A549 (cell line): Measurements from ENCODE around the gene AFF2. TPM values are rescaled to one million over a fixed set of nuclear protein-coding genes. Genes with fewer than 3 reads are reported as not detected.

ENCODE experiments used
- ATAC-seq, 2 experiments: fragments of 200-7000 bp in 1 of 2; fragments of >200 bp in 1 of 2; cut with Nextera tagmentation in 1 of 2; cut with Tn5 transposase in 1 of 2; 3 replicates each; pipeline versions ENCODE4 v1.8.0 to v1.9.1; 2018 to 2020; ENCODE audit warnings: mild to moderate bottlenecking in 1 of 2, moderate library complexity in 1 of 2
- CTCF ChIA-PET: fragments of 300-600 bp; sonication (Branson Sonifier 250); formaldehyde crosslinking; extraction: SDS; loops from one replicate; lab custom pipeline; 2021; ENCODE audit warnings: antibody characterized with exemption, inconsistent platforms; lab: Yijun Ruan, JAX
- POLR2A ChIA-PET: fragments of 350-600 bp; formaldehyde crosslinking; extraction: SDS; loops from one replicate; lab custom pipeline; 2021; ENCODE audit warnings: antibody characterized with exemption, inconsistent platforms; lab: Yijun Ruan, JAX
- DNase-seq, 2 experiments: peaks; one replicate each; pipeline versions ENCODE4 v3.0.0 to v3.0.0-alpha.2; 2011 to 2016; ENCODE audit warnings: low read depth in 1 of 2, low spot score in 1 of 2
- FAIRE-seq: peaks from 2 replicates; lab custom pipeline; 2011; peaks lifted over from hg19 to GRCh38; lab: Jason Lieb, UNC
- H3K27ac ChIP-seq, 2 experiments: fragments of >200 bp; sonication (Bioruptor Twin); formaldehyde crosslinking; 3 replicates each; pipeline ENCODE4 v1.5.1; 2016 to 2017
- H3K4me1 ChIP-seq: fragments of >200 bp; sonication (Bioruptor Twin); formaldehyde crosslinking; 3 replicates; pipeline ENCODE4 v1.6.1; 2016
- H3K4me2 ChIP-seq: fragments of >200 bp; sonication (Bioruptor Twin); formaldehyde crosslinking; 3 replicates; pipeline ENCODE4 v1.6.1; 2016
- H3K4me3 ChIP-seq: fragments of >200 bp; sonication (Bioruptor Twin); formaldehyde crosslinking; 3 replicates; pipeline ENCODE4 v1.5.1; 2016
- H3K9me3 ChIP-seq: fragments of >200 bp; sonication (Bioruptor Twin); formaldehyde crosslinking; 3 replicates; pipeline ENCODE4 v1.6.1; 2016
- ATOH8 ChIP-seq: fragments of 250-450 bp; sonication (Bioruptor Pico); IDR thresholded peaks from 2 replicates; pipeline ENCODE4 v1.5.0; 2020; ENCODE audit warnings: low read depth, mild to moderate bottlenecking, moderate library complexity
- BHLHE40 ChIP-seq: IDR thresholded peaks from 2 replicates; pipeline ENCODE4 v1.6.1; 2012; ENCODE audit warnings: low read depth, low read length, inconsistent platforms
- CBX2 ChIP-seq: fragments of 200-600 bp; sonication (generic); IDR thresholded peaks from 2 replicates; pipeline ENCODE4 v1.6.1; 2016; ENCODE audit warnings: low read depth, mild to moderate bottlenecking, borderline replicate concordance
- E2F6 ChIP-seq: IDR thresholded peaks from 2 replicates; pipeline ENCODE4 v1.6.1; 2012; ENCODE audit warnings: low read depth, borderline replicate concordance
- EHF ChIP-seq: fragments of 250-450 bp; sonication (Bioruptor Pico); IDR thresholded peaks from 2 replicates; pipeline ENCODE4 v1.5.0; 2020; ENCODE audit warnings: mild to moderate bottlenecking
- ESRRA ChIP-seq: fragments of 150-350 bp; IDR thresholded peaks from 2 replicates; pipeline ENCODE4 v1.6.1; 2014; ENCODE audit warnings: mild to moderate bottlenecking, low read length, borderline replicate concordance
- GATA3 ChIP-seq: IDR thresholded peaks from 2 replicates; pipeline ENCODE4 v1.6.1; 2012; ENCODE audit warnings: borderline replicate concordance
- HDAC2 ChIP-seq: fragments of 200-600 bp; sonication (generic); IDR thresholded peaks from 2 replicates; pipeline ENCODE4 v1.6.1; 2016
- HEYL ChIP-seq: fragments of 250-450 bp; sonication (Bioruptor Pico); IDR thresholded peaks from 2 replicates; pipeline ENCODE4 v1.8.0; 2021; ENCODE audit warnings: mild to moderate bottlenecking, moderate library complexity
- HMGXB4 ChIP-seq: fragments of 250-450 bp; sonication (Bioruptor Pico); IDR thresholded peaks from 2 replicates; pipeline ENCODE4 v1.5.0; 2021; ENCODE audit warnings: mild to moderate bottlenecking, moderate library complexity, borderline replicate concordance
- JUN ChIP-seq, 2 experiments: fragments of >200 bp; sonication (Bioruptor Twin); formaldehyde crosslinking; IDR thresholded peaks; 2 replicates in 1 of 2; 3 replicates in 1 of 2; pipeline ENCODE4 v1.6.1; 2016 to 2017
- KDM1A ChIP-seq: fragments of 200-600 bp; sonication (generic); IDR thresholded peaks from 2 replicates; pipeline ENCODE4 v1.6.1; 2016; ENCODE audit warnings: low read depth, mild to moderate bottlenecking
- PHF8 ChIP-seq: fragments of 200-600 bp; sonication (generic); IDR thresholded peaks from 2 replicates; pipeline ENCODE4 v1.6.1; 2016; ENCODE audit warnings: low read depth, mild to moderate bottlenecking, antibody characterized with exemption, moderate library complexity, borderline replicate concordance
- RAD21 ChIP-seq, 2 experiments: fragments of >200 bp in 1 of 2; sonication (Bioruptor Twin) in 1 of 2; formaldehyde crosslinking in 1 of 2; IDR thresholded peaks in 1 of 2; conservative IDR thresholded peaks in 1 of 2; 2 replicates in 1 of 2; 3 replicates in 1 of 2; pipeline ENCODE4 v1.6.1; 2012 to 2018; ENCODE audit warnings: inconsistent platforms in 1 of 2
- REST ChIP-seq: fragments of 200-600 bp; sonication (generic); IDR thresholded peaks from 2 replicates; pipeline ENCODE4 v1.6.1; 2016; ENCODE audit warnings: antibody characterized with exemption, mild to moderate bottlenecking, moderate library complexity
- TFCP2L1 ChIP-seq: fragments of 250-450 bp; sonication (Bioruptor Pico); IDR thresholded peaks from 2 replicates; pipeline ENCODE4 v1.5.0; 2021; ENCODE audit warnings: mild to moderate bottlenecking
- TP53 ChIP-seq: fragments of 250-450 bp; sonication (Bioruptor Pico); IDR thresholded peaks from 2 replicates; pipeline ENCODE4 v1.5.0; 2021; ENCODE audit warnings: mild to moderate bottlenecking, moderate library complexity
- USF2 ChIP-seq: fragments of 450-650 bp; IDR thresholded peaks from 2 replicates; pipeline ENCODE4 v1.6.1; 2014; ENCODE audit warnings: antibody characterized with exemption
- ZC3H11A ChIP-seq: fragments of 450-650 bp; IDR thresholded peaks from 2 replicates; pipeline ENCODE4 v1.6.1; 2014; ENCODE audit warnings: antibody characterized with exemption, mild to moderate bottlenecking
- ZFP36 ChIP-seq: fragments of 450-650 bp; IDR thresholded peaks from 2 replicates; pipeline ENCODE4 v1.6.1; 2014; ENCODE audit warnings: borderline replicate concordance; ENCODE audit not compliant: partially characterized antibody
- WGBS: methylation state at CpG from one replicate; pipeline ENCODE4 v1.1.6; 2017; ENCODE audit errors: missing lambda C conversion rate; 5-methylcytosine and 5-hydroxymethylcytosine counted together
- polyA plus RNA-seq, 4 experiments: library from polyadenylated mRNA; depleted of rRNA in 3 of 4; stranded (reverse); fragments of >200 nt; fragmentation: RNase III in 1 of 4; extraction: RNeasy Plus Mini Kit Qiagen cat#74134 plus additional on column Dnase treatment in 1 of 4; gene quantifications; 2 replicates in 3 of 4; 3 replicates in 1 of 4; pipeline ENCODE4 v1.2.3, GENCODE V29; 2011 to 2017

AFF2 gene
- polyA plus RNA-seq, 2 of the 4 experiments (the other 2 are of a cell fraction) = 0.04 TPM; not detected in 1

- TF ChIP-seq REST (no peak), KDM1A (no peak), HMGXB4 (CRISPR knock-in tag) (no peak), USF2 (no peak), EHF (CRISPR knock-in tag) (no peak), GATA3 (no peak)
Measured at GRCh38 chrX:148874636-148875246, 374.3 kb downstream of the AFF2 start (continued).

- TF ChIP-seq REST = no peak
- TF ChIP-seq EHF (CRISPR knock-in tag) = no peak
- TF ChIP-seq GATA3 = no peak
- TF ChIP-seq RAD21 (conservative IDR thresholded peaks at IDR 0.05 in 1 of 2, IDR thresholded peaks at IDR 0.05 in 1 of 2) = no peak
- no peak for TF ChIP-seq HDAC2
- no peak for TF ChIP-seq BHLHE40
- TF ChIP-seq CBX2 = no peak
- no peak for TF ChIP-seq ATOH8 (CRISPR knock-in tag)
- no peak for TF ChIP-seq HEYL (CRISPR knock-in tag)
- no peak for TF ChIP-seq ESRRA
- no peak for TF ChIP-seq E2F6
- TF ChIP-seq TP53 (CRISPR knock-in tag) = no peak
- TF ChIP-seq JUN (IDR thresholded peaks at IDR 0.05) = no peak
- no peak for TF ChIP-seq ZFP36
- TF ChIP-seq TFCP2L1 (CRISPR knock-in tag) = no peak
- TF ChIP-seq PHF8 = no peak
- TF ChIP-seq ZC3H11A = no peak
- Histone ChIP-seq H3K27ac (no peak overlapping the region), H3K4me2 (no peak overlapping the region), H3K4me1 (no peaks in the 10 kb centered on the region), H3K9me3 (no peaks in the 10 kb centered on the region), H3K4me3 (no peak overlapping the region)
- ATAC-seq (no peak), DNase-seq (no peak), FAIRE-seq (no peak)
- ChIA-PET POLR2A (no interaction called here), CTCF (interaction anchor here (1.9 kb wide), 1 partner anchor 593 kb away, joined by 4 read pairs; no protein-coding TSS in a partner anchor)
- WGBS = 7% methylated on average over 5 of the region's 5 CpGs
Measured at GRCh38 chrX:148878371-148878770, 378.0 kb downstream of the AFF2 start.
